Stimulated activated naive CD4-positive, alpha-beta T cell treated with Interleukin-2 at 50 U/mL for 16 hours (primary cell): ENCODE measurements around the gene ADORA2A.

ENCODE experiments used
- DNase-seq: peaks from one replicate; lab custom pipeline; 2025; lab: John Stamatoyannopoulos, UW

ADORA2A gene

GRCh38 chr22:24433001-24433827, 5.8 kb downstream of the ADORA2A start:
- DNase-seq, result no peak

- DNase-seq, result peak; percentile 72
These were observed 6.5 kb downstream of the ADORA2A start for GRCh38 chr22:24433828-24434470.

- peak; percentile 74 for DNase-seq
These were observed 7.3 kb downstream of the ADORA2A start for GRCh38 chr22:24434471-24435322.

GRCh38 chr22:24435323-24435645, 7.9 kb downstream of the ADORA2A start:
- no peak for DNase-seq

GRCh38 chr22:24435861-24436371, 8.5 kb downstream of the ADORA2A start:
- DNase-seq, result no peak

- no peak for DNase-seq
These were observed 9.2 kb downstream of the ADORA2A start for GRCh38 chr22:24436553-24436952.

- no peak for DNase-seq
These were observed 9.7 kb downstream of the ADORA2A start for GRCh38 chr22:24437091-24437490.

- no peak for DNase-seq
These were observed 10.4 kb downstream of the ADORA2A start for GRCh38 chr22:24437741-24438328.

- no peak for DNase-seq
These were observed 12.9 kb downstream of the ADORA2A start for GRCh38 chr22:24440270-24440717.

GRCh38 chr22:24440718-24441405, 13.5 kb downstream of the ADORA2A start:
- DNase-seq, result no peak

- no peak for DNase-seq
These were observed 14.3 kb downstream of the ADORA2A start for GRCh38 chr22:24441406-24442351.

- no peak for DNase-seq
These were observed 14.9 kb downstream of the ADORA2A start for GRCh38 chr22:24442352-24442744.

GRCh38 chr22:24443668-24444067, 16.3 kb downstream of the ADORA2A start:
- DNase-seq, result no peak

- DNase-seq, result no peak
These were observed 16.9 kb downstream of the ADORA2A start for GRCh38 chr22:24444251-24444650.

GRCh38 chr22:24444729-24445466, 17.5 kb downstream of the ADORA2A start:
- no peak for DNase-seq

- no peak for DNase-seq
These were observed 18.3 kb downstream of the ADORA2A start for GRCh38 chr22:24445481-24446259.

GRCh38 chr22:24446260-24446611, 18.8 kb downstream of the ADORA2A start:
- DNase-seq, result no peak

GRCh38 chr22:24450610-24451009, 23.2 kb downstream of the ADORA2A start:
- DNase-seq, result no peak

GRCh38 chr22:24451162-24451561, 23.8 kb downstream of the ADORA2A start:
- DNase-seq, result no peak
